Uterus (tissue), 2 donors: ENCODE measurements around the gene GPR146.

Experiments
- CTCF ChIP-seq, 4 experiments: fragments of 200-600 bp in 2 of 4; fragments of 450-650 bp in 2 of 4; sonication (generic) in 2 of 4; IDR thresholded peaks; one replicate each; pipeline ENCODE4 v1.5.1; 2016 to 2019; ENCODE audit warnings: antibody characterized with exemption in 4 of 4, mild to moderate bottlenecking in 2 of 4, moderate library complexity in 1 of 4
- POLR2A ChIP-seq, 2 donors: fragments of 450-650 bp; IDR thresholded peaks; one replicate each; pipeline ENCODE4 v1.6.1; 2016; ENCODE audit warnings: antibody characterized with exemption in 2 of 2, mild to moderate bottlenecking in 1 of 2, moderate library complexity in 1 of 2

- TF ChIP-seq CTCF (IDR thresholded peaks at IDR 0.05) (no peak), POLR2A (IDR thresholded peaks at IDR 0.05) (no peak)
Measured at GRCh38 chr7:1057416-1058291, 13.3 kb downstream of the GPR146 start.
